ENCODE results near the gene ZNF444. TPM values are rescaled to one million over a fixed set of nuclear protein-coding genes. Genes with fewer than 3 reads are reported as not detected.

Gene ZNF444
- total RNA-seq: 18.3 and 19.0 TPM in 2 replicates

DNA sequence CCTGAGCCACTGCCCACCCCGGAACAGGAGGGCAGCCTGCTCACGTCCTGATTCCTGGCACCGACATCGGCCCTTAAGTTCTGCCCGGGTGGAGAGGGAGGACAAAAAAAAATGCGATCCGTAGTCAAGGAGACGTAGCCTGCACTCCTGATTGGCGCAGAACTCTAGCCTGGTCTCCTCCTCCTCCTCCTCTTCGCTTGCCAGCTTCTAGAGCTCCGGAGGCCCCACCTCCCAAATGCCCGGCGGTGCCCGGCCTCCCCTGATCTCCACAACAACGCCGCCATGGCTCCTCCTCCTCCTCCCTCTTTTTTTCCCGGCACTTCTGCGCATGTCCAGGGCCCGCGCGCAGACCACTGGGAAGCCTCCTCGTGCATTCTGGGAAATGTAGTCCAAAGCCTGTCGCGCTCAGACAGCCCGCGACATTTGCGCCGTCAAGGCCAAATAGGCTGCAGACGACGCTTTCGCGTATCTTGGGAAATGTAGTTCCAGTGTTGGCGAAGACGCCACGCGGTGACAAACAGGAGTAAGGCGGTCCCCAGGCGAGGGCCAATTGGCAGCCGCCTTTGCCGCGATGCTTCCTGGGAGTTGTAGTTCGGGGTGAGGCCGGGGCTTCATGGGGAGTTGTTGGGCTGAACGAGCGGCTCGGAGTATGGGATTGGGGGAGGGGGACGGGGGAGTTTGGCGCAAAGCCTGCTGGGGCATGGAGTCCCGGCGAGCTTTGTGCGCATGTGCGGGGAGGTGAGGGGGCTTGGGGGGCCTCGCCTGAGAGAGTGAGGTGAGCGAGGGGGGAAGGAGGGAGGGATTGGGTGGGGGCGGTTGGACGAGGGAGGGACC, at the start of gene ZNF444:
TSS of gene ZNF444 (plus strand) at position 705 of the 834 bp plus-strand sequence. CDS start 5,625 bp downstream, outside the sequence.

DNA sequence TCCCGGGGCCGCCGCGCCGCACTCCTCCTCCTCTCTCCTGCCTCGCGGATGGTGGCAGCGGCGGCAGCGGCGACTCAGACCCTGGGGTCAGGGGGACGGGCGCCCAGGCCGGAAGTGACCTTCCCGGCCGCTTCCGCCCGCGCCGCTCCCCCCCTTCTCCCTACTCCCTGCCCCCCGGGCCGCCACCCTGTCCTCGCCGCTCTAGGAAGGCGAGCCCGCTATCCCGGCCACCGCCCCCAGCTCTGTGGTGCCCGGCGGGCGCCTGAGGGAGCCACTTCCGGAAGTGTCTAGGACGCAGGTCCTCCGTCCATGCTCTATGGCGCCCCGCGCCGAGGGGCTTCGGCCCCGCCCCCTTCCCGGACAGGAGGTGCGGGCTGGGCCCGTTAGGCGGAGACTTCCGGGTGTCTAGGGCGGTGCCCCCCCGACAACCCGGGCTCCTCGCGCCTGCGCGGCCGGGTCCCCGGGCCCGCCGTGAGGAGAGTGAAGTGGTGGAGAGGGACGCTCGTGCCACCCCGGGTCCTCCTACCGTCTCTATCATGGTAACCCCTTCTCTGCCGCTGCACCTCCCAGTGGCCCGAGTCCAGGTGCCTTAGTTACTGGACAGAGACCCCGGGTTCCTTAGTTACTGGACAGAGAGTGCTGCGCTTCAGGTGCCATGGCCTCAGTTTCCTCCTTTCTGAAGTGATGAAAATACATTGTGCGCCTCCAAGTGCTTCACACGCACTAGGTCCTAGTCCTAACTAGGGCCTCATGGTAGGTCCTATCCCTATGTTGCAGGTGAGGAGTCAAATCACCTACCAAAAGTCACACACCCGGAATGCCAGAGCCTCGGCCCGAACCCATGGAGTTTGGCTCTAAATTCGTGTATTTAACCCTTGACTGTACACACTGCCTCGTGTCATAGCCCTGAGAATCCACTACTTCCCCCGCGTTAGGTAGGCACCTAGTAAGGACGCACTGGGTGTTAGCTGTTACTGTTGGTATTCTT, 19.6 kb upstream of the ZNF444 start, which contains the start of gene ZNF787:
TSS of gene ZNF787 (minus strand) at position 116 of the 988 bp plus-strand sequence. CDS start 18,078 bp downstream, outside the sequence.

DNA sequence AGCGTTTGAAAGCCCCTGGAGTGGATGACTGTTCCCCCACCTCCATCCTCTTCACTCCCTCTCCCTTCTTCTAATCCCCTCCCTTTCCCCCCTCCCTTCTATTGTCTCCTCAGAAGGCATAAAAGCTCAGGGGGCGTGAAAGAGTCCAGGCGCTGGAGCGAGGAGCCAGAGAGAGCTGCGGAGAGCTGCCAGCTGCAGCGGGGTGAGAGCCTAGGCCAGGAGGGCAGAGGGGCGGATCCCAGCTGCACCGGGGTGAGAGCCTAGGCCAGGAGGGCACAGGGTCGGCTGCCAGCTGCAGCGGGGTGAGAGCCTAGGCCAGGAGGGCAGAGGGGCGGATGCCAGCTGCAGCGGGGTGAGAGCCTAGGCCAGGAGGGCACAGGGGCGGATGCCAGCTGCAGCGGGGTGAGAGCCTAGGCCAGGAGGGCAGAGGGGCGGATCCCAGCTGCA, 34.8 kb downstream of the ZNF444 start, which contains the start of gene GALP:
TSS of gene GALP (plus strand) at position 148 of the 447 bp plus-strand sequence. CDS start 1,101 bp downstream, outside the sequence.

DNA sequence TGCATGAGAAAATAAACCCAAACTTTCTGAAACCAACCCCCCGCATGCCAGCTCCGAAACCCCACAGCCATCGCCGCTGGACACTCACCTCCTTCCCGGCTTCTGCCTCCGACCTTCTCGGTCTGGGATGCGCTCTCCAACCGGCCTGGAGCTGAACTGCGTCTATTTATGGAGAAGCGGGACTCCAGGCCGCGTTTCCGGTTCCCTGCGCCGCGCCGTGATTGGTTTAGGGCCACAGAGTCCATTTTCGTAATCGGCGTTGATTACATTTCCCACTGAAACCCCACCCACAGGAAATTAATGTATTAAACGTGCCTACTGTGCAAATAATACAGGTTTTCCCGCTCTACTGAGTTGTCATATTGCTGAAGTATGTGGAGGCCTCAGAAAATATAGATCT, 56.6 kb downstream of the ZNF444 start, which contains the start of gene ZSCAN5B:
TSS of gene ZSCAN5B (minus strand) at position 138 of the 400 bp plus-strand sequence. CDS start 4,731 bp downstream, outside the sequence.

DNA sequence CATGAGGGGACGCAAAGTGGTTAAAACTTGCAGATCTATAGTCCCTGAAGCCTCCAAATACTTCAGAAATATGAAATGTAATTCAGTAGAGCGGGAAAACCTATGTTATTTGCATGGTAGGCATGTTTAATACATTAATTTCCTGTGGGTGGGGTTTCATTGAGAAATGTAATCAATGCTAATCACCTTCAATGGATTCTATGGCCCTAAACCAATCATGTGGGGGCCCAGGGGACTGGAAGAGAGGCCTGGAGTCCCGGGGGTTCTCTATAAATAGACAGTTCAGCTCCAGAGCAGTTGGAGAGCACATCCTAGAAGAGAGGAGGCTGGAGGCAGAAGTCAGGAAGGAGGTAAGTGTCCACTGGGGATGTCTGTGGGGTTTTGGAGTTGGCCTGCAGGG, 60.9 kb downstream of the ZNF444 start, which contains the start of gene ZSCAN5C:
TSS of gene ZSCAN5C (plus strand) at position 301 of the 400 bp plus-strand sequence. CDS start 3,641 bp downstream, outside the sequence.

Other genes starting within 250 kb of the ZNF444 start
- gene NLRP13, start 209.0 kb upstream of the ZNF444 start, total RNA-seq: not detected in 2 replicates
- gene NLRP8, start 193.5 kb upstream of the ZNF444 start, total RNA-seq: not detected in 2 replicates
- not detected in 2 replicates for gene NLRP5, start 154.5 kb upstream of the ZNF444 start, total RNA-seq
- gene ZNF787, start 20.0 kb upstream of the ZNF444 start, total RNA-seq: 26.9 and 38.1 TPM in 2 replicates
- not detected in 2 replicates for gene GALP, start 34.7 kb downstream of the ZNF444 start, total RNA-seq
- gene ZSCAN5B, start 56.5 kb downstream of the ZNF444 start, total RNA-seq: not detected in 2 replicates
- not detected in 2 replicates for gene ZSCAN5C, start 61.0 kb downstream of the ZNF444 start, total RNA-seq
- gene EDDM13, start 131.5 kb downstream of the ZNF444 start, total RNA-seq: not detected in 2 replicates
- 5.2 and 8.9 TPM in 2 replicates for gene ZSCAN5A, start 173.6 kb downstream of the ZNF444 start, total RNA-seq

Measured in smooth muscle cell of the pulmonary artery (primary cell).